Gastrocnemius medialis (tissue), 4 donors: Measurements from ENCODE around the gene PPP1R11. TPM values are rescaled to one million over a fixed set of nuclear protein-coding genes. Genes with fewer than 3 reads are reported as not detected.
"Not testable (repeated sequence)": the region's sequence is repeated elsewhere in the genome, so short reads cannot be mapped to it uniquely, and the experiment has no call there.

Experiments
- ATAC-seq, 2 donors: fragments of 150-250 bp; one replicate each; pipeline ENCODE4 v1.9.1; 2016
- DNase-seq, 2 donors: peaks; one replicate each; pipeline ENCODE4 v3.0.0-alpha.2; 2019
- H3K27ac ChIP-seq, 4 donors: fragments of 200-600 bp; sonication (generic); 1 replicate in 1 of 4; 2 replicates in 3 of 4; pipeline ENCODE4 v1.5.1; 2016 to 2018; ENCODE audit warnings: mild to moderate bottlenecking in 2 of 4, moderate library complexity in 1 of 4
- H3K27me3 ChIP-seq, 3 donors: fragments of 200-600 bp; sonication (generic) in 2 of 3; 1 replicate in 1 of 3; 2 replicates in 2 of 3; pipeline versions ENCODE4 v1.5.1 to v1.6.0; 2016 to 2019; ENCODE audit warnings: mild to moderate bottlenecking in 1 of 3, moderate library complexity in 1 of 3
- H3K36me3 ChIP-seq, 2 donors: fragments of 200-600 bp; sonication (generic) in 1 of 2; one replicate each; pipeline ENCODE4 v1.5.1; 2017 to 2018
- H3K4me1 ChIP-seq, 2 donors: fragments of 200-600 bp; sonication (generic) in 1 of 2; one replicate each; pipeline ENCODE4 v1.5.1; 2016 to 2017; ENCODE audit warnings: mild to moderate bottlenecking in 2 of 2
- H3K4me3 ChIP-seq, 4 donors: fragments of 200-600 bp; sonication (generic) in 3 of 4; 1 replicate in 1 of 4; 2 replicates in 3 of 4; pipeline ENCODE4 v1.5.1; 2016 to 2019; ENCODE audit warnings: mild to moderate bottlenecking in 2 of 4
- H3K9me3 ChIP-seq, 3 donors: fragments of 200-600 bp; sonication (generic) in 2 of 3; 1 replicate in 1 of 3; 2 replicates in 2 of 3; pipeline ENCODE4 v1.5.1; 2016 to 2019
- POLR2A ChIP-seq, 2 donors: fragments of 450-650 bp; IDR thresholded peaks; one replicate each; pipeline ENCODE4 v1.6.1; 2017; ENCODE audit warnings: antibody characterized with exemption in 2 of 2, mild to moderate bottlenecking in 2 of 2, moderate library complexity in 2 of 2
- in situ Hi-C, 4 donors: fragments of 200-750 bp; cut with MboI; loops; one replicate each; pipeline versions ENCODE4 v1.15.0 to v1.8.0; 2017; ENCODE audit warnings: low sequenced_read_pairs in 4 of 4
- intact Hi-C: fragments of 100-400 bp; cut with DNase I; formaldehyde crosslinking; loops from one replicate; pipeline ENCODE4 v1.15.1; 2023; ENCODE audit warnings: low total_unique reads
- total RNA-seq, 4 donors: library from RNA; depleted of rRNA; stranded (reverse); fragments of >200 nt; gene quantifications; one replicate each; pipeline versions ENCODE4 v1.1.0 to v1.2.3, GENCODE V29; 2016
- TF ChIP-seq, protein P1 (sequence below), 5 experiments: fragments of 450-650 bp in 3 of 5; fragments of 200-600 bp in 2 of 5; sonication (generic) in 2 of 5; IDR thresholded peaks in 4 of 5; conservative IDR thresholded peaks in 1 of 5; 1 replicate in 4 of 5; 2 replicates in 1 of 5; pipeline ENCODE4 v1.5.1; 2016 to 2019; ENCODE audit warnings: antibody characterized with exemption in 5 of 5, mild to moderate bottlenecking in 3 of 5, moderate library complexity in 3 of 5

The PPP1R11 gene
- total RNA-seq, 4 donors from 2014 or later: 34.0 to 72.4 (median 49.9) TPM

DNA sequence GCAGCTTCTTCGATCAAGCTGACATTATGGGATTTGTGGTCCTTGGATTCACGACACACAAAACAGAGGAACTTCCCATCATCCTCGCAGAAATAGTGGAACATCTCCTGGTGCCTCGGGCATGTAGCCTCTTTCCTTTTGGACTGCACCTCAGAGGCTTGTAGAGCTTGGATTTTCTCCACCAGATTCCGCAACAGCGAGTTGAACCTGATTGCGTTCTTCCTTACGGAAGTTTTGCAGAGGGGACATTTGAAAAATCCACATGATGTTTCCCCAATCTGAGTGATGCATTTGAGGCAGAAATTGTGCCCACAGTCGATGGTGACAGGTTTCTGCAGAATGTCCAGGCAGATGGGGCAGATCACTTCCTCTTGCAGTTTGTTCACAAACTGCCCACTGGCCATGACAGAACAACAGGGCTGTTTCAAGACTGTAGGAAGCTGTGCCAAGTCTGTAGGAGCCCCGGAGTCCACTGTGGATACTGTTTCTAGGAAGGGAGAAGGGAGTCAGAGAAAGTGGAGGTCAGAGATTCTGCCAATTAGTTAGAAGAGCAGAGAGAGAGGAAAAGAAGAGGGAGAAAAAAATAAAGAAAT lies 45.5 kb downstream of the PPP1R11 start:
- TF ChIP-seq, protein P1, sequence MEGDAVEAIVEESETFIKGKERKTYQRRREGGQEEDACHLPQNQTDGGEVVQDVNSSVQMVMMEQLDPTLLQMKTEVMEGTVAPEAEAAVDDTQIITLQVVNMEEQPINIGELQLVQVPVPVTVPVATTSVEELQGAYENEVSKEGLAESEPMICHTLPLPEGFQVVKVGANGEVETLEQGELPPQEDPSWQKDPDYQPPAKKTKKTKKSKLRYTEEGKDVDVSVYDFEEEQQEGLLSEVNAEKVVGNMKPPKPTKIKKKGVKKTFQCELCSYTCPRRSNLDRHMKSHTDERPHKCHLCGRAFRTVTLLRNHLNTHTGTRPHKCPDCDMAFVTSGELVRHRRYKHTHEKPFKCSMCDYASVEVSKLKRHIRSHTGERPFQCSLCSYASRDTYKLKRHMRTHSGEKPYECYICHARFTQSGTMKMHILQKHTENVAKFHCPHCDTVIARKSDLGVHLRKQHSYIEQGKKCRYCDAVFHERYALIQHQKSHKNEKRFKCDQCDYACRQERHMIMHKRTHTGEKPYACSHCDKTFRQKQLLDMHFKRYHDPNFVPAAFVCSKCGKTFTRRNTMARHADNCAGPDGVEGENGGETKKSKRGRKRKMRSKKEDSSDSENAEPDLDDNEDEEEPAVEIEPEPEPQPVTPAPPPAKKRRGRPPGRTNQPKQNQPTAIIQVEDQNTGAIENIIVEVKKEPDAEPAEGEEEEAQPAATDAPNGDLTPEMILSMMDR (IDR thresholded peaks at IDR 0.05 in 4 of 5, conservative IDR thresholded peaks at IDR 0.05 in 1 of 5): no peak
- no peak for TF ChIP-seq POLR2A (IDR thresholded peaks at IDR 0.05)
- DNase-seq (no peak), ATAC-seq (no peak)
- H3K4me1 ChIP-seq: no peaks in the 10 kb centered on the region
- intact Hi-C loops: no loop called here
- H3K9me3 ChIP-seq: no peaks in the 10 kb centered on the region
- in situ Hi-C loops: no loop called here
- no peaks in the 10 kb centered on the region for H3K36me3 ChIP-seq
- H3K4me3 ChIP-seq: no peak overlapping the region
- peaks cover 24 to 31% (median 31%) of the 10 kb centered on the region in 3 donors for H3K27me3 ChIP-seq
- H3K27ac ChIP-seq: no peak overlapping the region

GRCh38 chr6:30113003-30113759 lies 46.2 kb downstream of the PPP1R11 start, which contains the start of gene TRIM31:
TSS of gene TRIM31 (minus strand) at chr6:30113090. CDS start at chr6:30112805, 285 bp downstream.
- H3K27ac ChIP-seq: no peak within 1 kb of the TSS
- H3K36me3 ChIP-seq: no peaks in the 10 kb centered on the region
- in situ Hi-C loops: no loop called here
- H3K4me1 ChIP-seq: no peaks in the 10 kb centered on the region
- no peak for ATAC-seq
- H3K4me3 ChIP-seq: no peak within 1 kb of the TSS
- intact Hi-C loops: no loop called here
- TF ChIP-seq, protein P1 (IDR thresholded peaks at IDR 0.05 in 4 of 5, conservative IDR thresholded peaks at IDR 0.05 in 1 of 5): no peak
- TF ChIP-seq POLR2A (IDR thresholded peaks at IDR 0.05): no peak
- H3K27me3 ChIP-seq: peaks cover 24 to 31% (median 26%) of the 10 kb centered on the region in 3 donors
- H3K9me3 ChIP-seq: no peaks in the 10 kb centered on the region
- DNase-seq: no peak

- intact Hi-C loops (no loop called here), in situ Hi-C loops (no loop called here)
- DNase-seq (no peak), ATAC-seq (no peak)
- TF ChIP-seq, protein P1 (IDR thresholded peaks at IDR 0.05 in 4 of 5, conservative IDR thresholded peaks at IDR 0.05 in 1 of 5): no peak
- H3K9me3 ChIP-seq: no peaks in the 10 kb centered on the region
- no peaks in the 10 kb centered on the region for H3K4me1 ChIP-seq
- no peak overlapping the region for H3K4me3 ChIP-seq
- H3K36me3 ChIP-seq: no peaks in the 10 kb centered on the region
- no peak overlapping the region for H3K27ac ChIP-seq
- H3K27me3 ChIP-seq: peaks cover 24 to 31% (median 26%) of the 10 kb centered on the region in 3 donors
These were observed 46.8 kb downstream of the PPP1R11 start for GRCh38 chr6:30113841-30114240.

GRCh38 chr6:30116724-30117123 lies 49.7 kb downstream of the PPP1R11 start:
- H3K27ac ChIP-seq: no peak overlapping the region
- intact Hi-C loops: no loop called here
- no peaks in the 10 kb centered on the region for H3K9me3 ChIP-seq
- no peak for DNase-seq
- ATAC-seq: no peak
- TF ChIP-seq, protein P1 (IDR thresholded peaks at IDR 0.05 in 4 of 5, conservative IDR thresholded peaks at IDR 0.05 in 1 of 5): no peak
- no peak for TF ChIP-seq POLR2A (IDR thresholded peaks at IDR 0.05)
- in situ Hi-C loops: no loop called here
- H3K36me3 ChIP-seq: no peaks in the 10 kb centered on the region
- no peaks in the 10 kb centered on the region for H3K4me1 ChIP-seq
- H3K27me3 ChIP-seq: peaks cover 8 to 16% (median 13%) of the 10 kb centered on the region in 3 donors
- no peak overlapping the region for H3K4me3 ChIP-seq

DNA sequence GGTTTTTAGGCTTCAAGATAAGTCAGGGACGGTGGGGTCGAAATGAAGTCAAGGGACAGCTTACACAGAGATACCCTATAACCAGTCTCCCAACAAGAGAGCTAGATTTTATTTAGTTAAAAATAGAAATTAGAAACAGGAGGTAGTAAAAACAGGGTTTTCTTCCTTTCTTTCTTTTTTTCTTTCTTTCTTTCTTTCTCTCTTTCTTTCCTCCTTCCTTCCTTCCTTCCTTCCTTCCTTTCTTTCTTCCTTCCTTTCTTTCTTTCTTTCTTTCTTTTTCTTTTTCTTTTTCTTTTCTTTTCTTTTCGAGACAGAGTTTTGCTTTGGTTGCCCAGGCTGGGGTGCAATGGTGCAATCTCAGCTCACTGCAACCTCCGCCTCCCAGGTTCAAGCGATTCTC lies 51.7 kb downstream of the PPP1R11 start:
- H3K27ac ChIP-seq, H3K9me3 ChIP-seq, H3K4me3 ChIP-seq, ATAC-seq, H3K4me1 ChIP-seq, intact Hi-C loops, H3K36me3 ChIP-seq, H3K27me3 ChIP-seq, in situ Hi-C loops, DNase-seq: not testable (repeated sequence)
